ENCODE data around the gene RERE.

RERE gene

DNA sequence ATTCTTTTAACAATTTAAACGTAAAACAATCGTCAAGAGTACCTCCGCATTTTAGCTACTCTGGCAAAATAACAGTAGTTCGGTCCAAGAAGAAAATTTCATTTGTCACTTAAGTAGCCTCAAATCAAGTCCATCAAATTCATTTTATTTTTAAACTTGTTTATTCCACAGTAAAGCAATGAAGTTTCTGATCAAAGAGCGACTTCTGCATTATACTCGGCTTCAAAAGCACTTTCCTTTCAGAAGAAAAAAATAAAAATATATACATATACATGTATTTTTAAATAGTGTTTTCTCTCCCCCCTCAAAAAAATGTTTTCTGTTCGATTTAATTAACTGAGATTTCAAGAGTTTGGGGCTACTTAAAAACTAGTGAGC, 115.0 kb downstream of the RERE start:
- peak overlapping the region; percentile 51 for H3K4me3 ChIP-seq (ENCODE audit: insufficient read depth, low read length, poor library complexity, severe bottlenecking)

DNA sequence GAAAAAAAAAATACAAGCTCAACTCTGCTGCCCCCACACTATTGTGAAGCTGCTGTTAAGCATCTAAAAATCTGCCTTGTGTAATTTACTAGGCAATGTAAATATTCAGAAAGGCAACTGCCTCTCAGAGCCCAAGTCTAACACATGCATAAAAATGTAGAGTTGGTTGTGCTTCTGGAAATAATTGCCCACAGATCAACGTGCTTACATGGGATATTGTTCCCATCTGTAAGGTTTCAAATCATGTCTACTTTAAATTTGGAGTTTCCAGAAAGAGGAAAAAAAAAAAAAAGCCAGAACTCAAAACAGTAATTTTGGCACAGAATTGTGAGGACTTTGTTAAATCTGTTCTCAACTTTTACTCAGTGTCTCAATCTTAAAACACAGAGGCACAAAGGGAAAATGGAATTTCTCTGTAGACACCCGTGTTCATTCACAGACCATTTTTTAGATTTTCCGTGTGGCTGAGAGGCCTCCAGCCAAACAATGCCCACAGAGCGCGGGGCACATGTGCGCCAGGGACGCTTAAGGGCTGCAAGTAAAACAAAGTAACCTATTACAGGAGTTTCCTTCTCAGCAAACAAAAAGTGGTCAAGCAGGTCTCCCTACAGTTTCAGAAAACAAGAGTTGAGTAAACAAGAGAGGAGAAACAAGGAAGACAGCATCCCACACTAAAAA, 115.5 kb downstream of the RERE start:
- no peaks in the 10 kb centered on the region for H3K36me3 ChIP-seq (ENCODE audit: low read length)
- TF ChIP-seq, protein P1, sequence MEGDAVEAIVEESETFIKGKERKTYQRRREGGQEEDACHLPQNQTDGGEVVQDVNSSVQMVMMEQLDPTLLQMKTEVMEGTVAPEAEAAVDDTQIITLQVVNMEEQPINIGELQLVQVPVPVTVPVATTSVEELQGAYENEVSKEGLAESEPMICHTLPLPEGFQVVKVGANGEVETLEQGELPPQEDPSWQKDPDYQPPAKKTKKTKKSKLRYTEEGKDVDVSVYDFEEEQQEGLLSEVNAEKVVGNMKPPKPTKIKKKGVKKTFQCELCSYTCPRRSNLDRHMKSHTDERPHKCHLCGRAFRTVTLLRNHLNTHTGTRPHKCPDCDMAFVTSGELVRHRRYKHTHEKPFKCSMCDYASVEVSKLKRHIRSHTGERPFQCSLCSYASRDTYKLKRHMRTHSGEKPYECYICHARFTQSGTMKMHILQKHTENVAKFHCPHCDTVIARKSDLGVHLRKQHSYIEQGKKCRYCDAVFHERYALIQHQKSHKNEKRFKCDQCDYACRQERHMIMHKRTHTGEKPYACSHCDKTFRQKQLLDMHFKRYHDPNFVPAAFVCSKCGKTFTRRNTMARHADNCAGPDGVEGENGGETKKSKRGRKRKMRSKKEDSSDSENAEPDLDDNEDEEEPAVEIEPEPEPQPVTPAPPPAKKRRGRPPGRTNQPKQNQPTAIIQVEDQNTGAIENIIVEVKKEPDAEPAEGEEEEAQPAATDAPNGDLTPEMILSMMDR (IDR thresholded peaks at IDR 0.05; ENCODE audit: insufficient read depth, low read length, poor library complexity, severe bottlenecking), result no peak
- TF ChIP-seq EZH2phosphoT487 (conservative IDR thresholded peaks at IDR 0.05; ENCODE audit: low read length), result no peak
- H3K79me2 ChIP-seq (ENCODE audit: insufficient read depth, low read length), result no peaks in the 10 kb centered on the region
- H3K27ac ChIP-seq (ENCODE audit: low read depth, low read length), result no peak overlapping the region
- no peak overlapping the region for H3K9ac ChIP-seq (ENCODE audit: low read length)
- H3K4me3 ChIP-seq (ENCODE audit: insufficient read depth, low read length, poor library complexity, severe bottlenecking), result no peak overlapping the region
- peak overlapping the region; percentile 74 for H3K4me2 ChIP-seq (ENCODE audit: low read depth, low read length, poor library complexity, severe bottlenecking)
- H4K20me1 ChIP-seq (ENCODE audit: low read depth, low read length), result peaks cover 24% of the 10 kb centered on the region; the same call in 1 of the 2 replicates
- H3K9me2 ChIP-seq (replicated peaks; ENCODE audit: insufficient read depth, low read length), result no peaks in the 10 kb centered on the region
- H2AFZ ChIP-seq (ENCODE audit: low read depth, low read length, severe bottlenecking), result no peak overlapping the region
- H3K27me3 ChIP-seq (ENCODE audit: low read length), result no peaks in the 10 kb centered on the region
- peaks cover 10% of the 10 kb centered on the region; the same call in 1 of the 2 replicates for H3F3A ChIP-seq (ENCODE audit: insufficient read depth)
- H3K9me3 ChIP-seq (ENCODE audit: insufficient read depth, low read length), result no peaks in the 10 kb centered on the region

More for the DNA sequence above, 115.0 kb downstream of the RERE start:
- TF ChIP-seq, protein P1 (IDR thresholded peaks at IDR 0.05; ENCODE audit: insufficient read depth, low read length, poor library complexity, severe bottlenecking), result no peak
- H3K9me2 ChIP-seq (replicated peaks; ENCODE audit: insufficient read depth, low read length), result no peaks in the 10 kb centered on the region
- H4K20me1 ChIP-seq (ENCODE audit: low read depth, low read length), result peaks cover 23% of the 10 kb centered on the region; the same call in 1 of the 2 replicates
- no peaks in the 10 kb centered on the region for H3K9me3 ChIP-seq (ENCODE audit: insufficient read depth, low read length)
- no peaks in the 10 kb centered on the region for H3K27me3 ChIP-seq (ENCODE audit: low read length)
- H3K79me2 ChIP-seq (ENCODE audit: insufficient read depth, low read length), result no peaks in the 10 kb centered on the region
- H3K4me2 ChIP-seq (ENCODE audit: low read depth, low read length, poor library complexity, severe bottlenecking), result peak overlapping the region; percentile 74
- no peaks in the 10 kb centered on the region for H3K36me3 ChIP-seq (ENCODE audit: low read length)
- H2AFZ ChIP-seq (ENCODE audit: low read depth, low read length, severe bottlenecking), result no peak overlapping the region
- H3K9ac ChIP-seq (ENCODE audit: low read length), result peak overlapping the region; percentile 51; the same call in 1 of the 2 replicates
- no peak overlapping the region for H3K27ac ChIP-seq (ENCODE audit: low read depth, low read length)
- H3F3A ChIP-seq (ENCODE audit: insufficient read depth), result peaks cover 10% of the 10 kb centered on the region; the same call in 1 of the 2 replicates

DNA sequence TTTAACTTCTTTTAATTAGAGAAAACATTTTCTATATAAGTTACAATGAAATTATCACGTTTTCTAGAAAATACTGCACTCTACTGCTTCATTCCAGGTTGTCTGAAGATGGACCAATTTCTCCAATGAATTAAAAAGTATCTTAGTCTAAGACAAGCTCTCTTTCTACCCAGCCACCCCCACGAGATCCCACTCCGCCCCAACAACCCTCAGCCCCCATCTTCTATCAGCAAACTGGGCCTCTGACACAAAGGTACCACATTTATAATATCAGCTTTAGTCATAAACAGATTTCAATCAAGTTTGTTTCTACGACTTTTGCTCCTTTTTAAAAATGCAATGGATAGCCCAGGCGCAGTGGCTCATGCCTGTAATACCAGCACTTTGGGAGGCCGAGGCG, 117.8 kb downstream of the RERE start:
- no peaks in the 10 kb centered on the region for H3K9me3 ChIP-seq (ENCODE audit: insufficient read depth, low read length)
- H4K20me1 ChIP-seq (ENCODE audit: low read depth, low read length), result peaks cover 26% of the 10 kb centered on the region; the same call in 1 of the 2 replicates
- H3K4me2 ChIP-seq (ENCODE audit: low read depth, low read length, poor library complexity, severe bottlenecking), result no peak overlapping the region
- TF ChIP-seq, protein P1 (IDR thresholded peaks at IDR 0.05; ENCODE audit: insufficient read depth, low read length, poor library complexity, severe bottlenecking), result no peak
- TF ChIP-seq EZH2phosphoT487 (conservative IDR thresholded peaks at IDR 0.05; ENCODE audit: low read length), result no peak
- H3K27ac ChIP-seq (ENCODE audit: low read depth, low read length), result no peak overlapping the region
- no peak overlapping the region for H3K9ac ChIP-seq (ENCODE audit: low read length)
- no peak overlapping the region for H3K4me3 ChIP-seq (ENCODE audit: insufficient read depth, low read length, poor library complexity, severe bottlenecking)
- H2AFZ ChIP-seq (ENCODE audit: low read depth, low read length, severe bottlenecking), result no peak overlapping the region
- H3K27me3 ChIP-seq (ENCODE audit: low read length), result no peaks in the 10 kb centered on the region
- H3K9me2 ChIP-seq (replicated peaks; ENCODE audit: insufficient read depth, low read length), result no peaks in the 10 kb centered on the region
- no peaks in the 10 kb centered on the region for H3K79me2 ChIP-seq (ENCODE audit: insufficient read depth, low read length)
- 0 out of 2 replicates have a peak, but pooled peaks cover 10% of the 10 kb centered on the region for H3F3A ChIP-seq (ENCODE audit: insufficient read depth)
- H3K36me3 ChIP-seq (ENCODE audit: low read length), result no peaks in the 10 kb centered on the region

Data from SU-DHL-6 (cell line).